ENCODE results near the gene ARV1. TPM values are rescaled to one million over a fixed set of nuclear protein-coding genes. Genes with fewer than 3 reads are reported as not detected.

Gene ARV1
- total RNA-seq, 1 experiment from 2014 or later = 4.0 TPM

DNA sequence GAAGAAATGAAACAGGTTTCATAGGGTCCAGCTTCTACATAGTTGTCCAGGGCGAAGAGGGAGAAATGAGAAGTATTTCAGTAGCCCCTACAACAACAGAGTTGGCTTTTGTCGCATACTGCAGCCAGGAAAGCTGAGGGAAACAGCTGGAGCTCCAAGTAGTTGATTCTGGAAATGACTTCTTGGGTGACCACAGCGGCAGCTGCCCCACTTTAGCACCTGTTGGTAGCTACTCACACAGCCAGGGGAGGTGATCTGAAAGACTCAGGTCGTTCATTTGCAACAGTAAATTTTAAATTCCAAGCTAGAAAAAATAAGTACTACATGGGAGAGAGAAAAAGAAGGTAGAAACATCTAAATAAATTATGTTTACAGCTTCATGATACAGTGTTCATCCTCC, 2.5 kb upstream of the ARV1 start:
- no peaks in the 10 kb centered on the region for H3K27me3 ChIP-seq (ENCODE audit: insufficient read depth, low read length)
- no peaks in the 10 kb centered on the region for H4K20me1 ChIP-seq (ENCODE audit: insufficient read depth)
- H3K36me3 ChIP-seq (ENCODE audit: control insufficient read depth in 1 of 2, insufficient read depth in 2 of 2, low read length in 2 of 2) = 0 out of 4 replicates have a peak, but pooled peaks cover 0 to 2% of the 10 kb centered on the region in 2 experiments
- H3K4me1 ChIP-seq (ENCODE audit: control insufficient read depth in 1 of 2, insufficient read depth in 2 of 2, low read length in 2 of 2) = peaks cover 7 to 13% of the 10 kb centered on the region in 2 experiments; a peak in 2 of 4 replicates
- RAD21 ChIA-PET (ENCODE audit: low non-redundant PET in 1 of 2, low total read pairs in 2 of 2, uncharacterized antibody in 2 of 2, unreplicated experiment in 2 of 2) = interaction anchor here in 1 of 2 experiments (0.6 kb wide), 1 partner anchor 247 kb away, joined by 3 read pairs; no protein-coding TSS in a partner anchor
- no peak overlapping the region for H3K4me3 ChIP-seq (replicated peaks in 1 of 2; ENCODE audit: low read depth in 1 of 2, low read length in 2 of 2)
- CTCF ChIA-PET = no interaction called here
- no peaks in the 10 kb centered on the region for H3K9me2 ChIP-seq (ENCODE audit: insufficient read depth)
- H3K4me2 ChIP-seq (ENCODE audit: low read length) = no peak overlapping the region
- H2AFZ ChIP-seq (ENCODE audit: low read depth, low read length, poor library complexity, severe bottlenecking) = no peak overlapping the region
- DNase-seq (ENCODE audit: low read depth, low spot score) (no peak), ATAC-seq (no peak)
- H3K79me2 ChIP-seq (ENCODE audit: insufficient read depth, low read length) = peaks cover 25% of the 10 kb centered on the region
- POLR2A ChIA-PET = no interaction called here
- H3K9me3 ChIP-seq (ENCODE audit: control insufficient read depth in 1 of 2, insufficient read depth in 1 of 2, low read depth in 1 of 2, low read length in 2 of 2) = no peaks in the 10 kb centered on the region
- intact Hi-C loops (cut with micrococcal nuclease) = loop anchor here (5.0 kb wide), 2 partner anchors 236 to 551 kb away; partner anchors contain the start of gene TSNAX
- no peak for TF ChIP-seq ZBTB33 (IDR thresholded peaks at IDR 0.05; ENCODE audit: extremely low read depth, insufficient replicate concordance, low read length)
- TF ChIP-seq JUND (IDR thresholded peaks at IDR 0.05) = no peak
- TF ChIP-seq, protein P1, sequence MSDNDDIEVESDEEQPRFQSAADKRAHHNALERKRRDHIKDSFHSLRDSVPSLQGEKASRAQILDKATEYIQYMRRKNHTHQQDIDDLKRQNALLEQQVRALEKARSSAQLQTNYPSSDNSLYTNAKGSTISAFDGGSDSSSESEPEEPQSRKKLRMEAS (IDR thresholded peaks at IDR 0.05) = no peak
- TF ChIP-seq, protein P2, sequence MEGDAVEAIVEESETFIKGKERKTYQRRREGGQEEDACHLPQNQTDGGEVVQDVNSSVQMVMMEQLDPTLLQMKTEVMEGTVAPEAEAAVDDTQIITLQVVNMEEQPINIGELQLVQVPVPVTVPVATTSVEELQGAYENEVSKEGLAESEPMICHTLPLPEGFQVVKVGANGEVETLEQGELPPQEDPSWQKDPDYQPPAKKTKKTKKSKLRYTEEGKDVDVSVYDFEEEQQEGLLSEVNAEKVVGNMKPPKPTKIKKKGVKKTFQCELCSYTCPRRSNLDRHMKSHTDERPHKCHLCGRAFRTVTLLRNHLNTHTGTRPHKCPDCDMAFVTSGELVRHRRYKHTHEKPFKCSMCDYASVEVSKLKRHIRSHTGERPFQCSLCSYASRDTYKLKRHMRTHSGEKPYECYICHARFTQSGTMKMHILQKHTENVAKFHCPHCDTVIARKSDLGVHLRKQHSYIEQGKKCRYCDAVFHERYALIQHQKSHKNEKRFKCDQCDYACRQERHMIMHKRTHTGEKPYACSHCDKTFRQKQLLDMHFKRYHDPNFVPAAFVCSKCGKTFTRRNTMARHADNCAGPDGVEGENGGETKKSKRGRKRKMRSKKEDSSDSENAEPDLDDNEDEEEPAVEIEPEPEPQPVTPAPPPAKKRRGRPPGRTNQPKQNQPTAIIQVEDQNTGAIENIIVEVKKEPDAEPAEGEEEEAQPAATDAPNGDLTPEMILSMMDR (IDR thresholded peaks at IDR 0.05 in 2 of 3, conservative IDR thresholded peaks at IDR 0.05 in 1 of 3; ENCODE audit: borderline replicate concordance in 1 of 3, insufficient read depth in 1 of 3, low read depth in 2 of 3, low read length in 2 of 3) = no peak
- no peak for TF ChIP-seq EZH2phosphoT487 (IDR thresholded peaks at IDR 0.05; ENCODE audit: borderline replicate concordance)
- TF ChIP-seq TCF7L2 (IDR thresholded peaks at IDR 0.05; ENCODE audit: borderline replicate concordance, extremely low read depth, insufficient read depth, insufficient read length) = no peak
- TF ChIP-seq CBX3 (IDR thresholded peaks at IDR 0.05; ENCODE audit: low read depth) = no peak
- TF ChIP-seq EZH2 (IDR thresholded peaks at IDR 0.05) = no peak
- H3K27ac ChIP-seq (ENCODE audit: low read depth, low read length) = no peak overlapping the region
- H3K9ac ChIP-seq (ENCODE audit: low read length) = no peak overlapping the region
- no TSS peak for BruUV-seq (replicated peaks)

Data from HCT116 (cell line).